ENCODE results near the gene SLCO2B1. TPM values are rescaled to one million over a fixed set of nuclear protein-coding genes. Genes with fewer than 3 reads are reported as not detected.

SLCO2B1 gene
- total RNA-seq, 1 donor from 2014 or later, result 0.18 TPM

GRCh38 chr11:75241906-75242644, 91.2 kb downstream of the SLCO2B1 start:
- intact Hi-C loops (cut with micrococcal nuclease), result loop anchor here (1.0 kb wide), 2 partner anchors 98 to 102 kb away; no protein-coding TSS in a partner anchor
- ChIA-PET POLR2A (no interaction called here), CTCF (interaction anchor here (1.0 to 3.3 kb wide), 8 partner anchors 9 to 312 kb away, joined by 3 to 29 read pairs (median 4); no protein-coding TSS in a partner anchor)
- Mint-ChIP-seq H3K36me3 (ENCODE audit: low read depth) (no peaks in the 10 kb centered on the region), H3K27me3 (peaks cover 44% of the 10 kb centered on the region), H3K9me3 (no peaks in the 10 kb centered on the region), H3K27ac (no peak overlapping the region), H3K4me3 (peak overlapping the region; percentile 73), H3K4me1 (peaks cover 10% of the 10 kb centered on the region)
- ATAC-seq (ENCODE audit: low read depth), result peak; percentile 29
- DNase-seq, result no peak
- TF ChIP-seq CTCF (IDR thresholded peaks at IDR 0.05), result no peak

- Mint-ChIP-seq H3K27me3 (peaks cover 36% of the 10 kb centered on the region), H3K9me3 (no peaks in the 10 kb centered on the region), H3K4me1 (peaks cover 10% of the 10 kb centered on the region), H3K27ac (no peak overlapping the region), H3K36me3 (ENCODE audit: low read depth) (no peaks in the 10 kb centered on the region), H3K4me3 (peak overlapping the region; percentile 73)
- DNase-seq (no peak), ATAC-seq (ENCODE audit: low read depth) (no peak)
- intact Hi-C loops (cut with micrococcal nuclease), result no loop called here
- TF ChIP-seq CTCF (IDR thresholded peaks at IDR 0.05), result no peak
- POLR2A ChIA-PET, result no interaction called here
- CTCF ChIA-PET, result interaction anchor here (1.0 to 3.3 kb wide), 5 partner anchors 8 to 313 kb away, joined by 4 to 29 read pairs (median 6); no protein-coding TSS in a partner anchor
These were observed 92.1 kb downstream of the SLCO2B1 start for GRCh38 chr11:75242722-75243600.

DNA sequence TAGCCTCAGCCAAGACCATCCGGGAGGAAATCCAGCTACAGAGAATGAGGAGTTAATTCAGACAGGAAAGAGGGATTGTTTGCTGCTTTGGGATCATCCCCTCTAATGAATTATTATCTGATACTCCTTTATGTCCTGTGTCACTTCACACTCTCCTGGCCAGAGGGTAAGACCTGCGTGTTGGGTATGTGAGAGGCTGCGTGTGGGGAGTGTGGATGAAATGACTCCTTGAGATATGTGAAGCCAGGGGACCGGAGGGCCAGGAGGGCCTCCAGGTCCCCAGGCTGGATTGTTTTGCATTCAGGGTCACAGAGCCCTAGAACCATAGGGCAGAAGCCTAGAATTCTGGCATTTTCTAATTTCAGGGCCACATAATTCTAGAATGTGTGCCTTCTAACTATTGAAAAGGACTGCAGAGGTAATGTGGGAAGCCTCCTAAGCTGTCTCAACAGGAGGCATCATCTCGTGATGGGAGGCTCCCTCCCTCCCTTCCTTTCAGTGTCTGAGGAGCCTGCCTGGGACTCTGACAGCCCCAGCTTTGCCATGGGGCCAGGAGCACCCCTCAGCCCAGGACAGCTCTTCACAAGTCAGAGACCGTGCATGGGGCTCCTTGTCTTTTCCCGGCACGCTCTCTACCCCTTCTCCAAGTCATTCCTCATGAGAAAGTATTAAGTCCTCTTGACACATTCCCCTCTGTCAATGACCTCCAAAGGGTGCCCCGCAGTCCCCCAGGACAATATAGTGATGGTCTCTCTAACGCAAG, 93.3 kb downstream of the SLCO2B1 start:
- ChIA-PET POLR2A (no interaction called here), CTCF (interaction anchor here (1.0 to 2.2 kb wide), 3 partner anchors 31 to 315 kb away, joined by 3 to 12 read pairs (median 3); no protein-coding TSS in a partner anchor)
- no peaks in the 10 kb centered on the region for H3K36me3 Mint-ChIP-seq (ENCODE audit: low read depth)
- peaks cover 33% of the 10 kb centered on the region for H3K27me3 Mint-ChIP-seq
- intact Hi-C loops (cut with micrococcal nuclease), result no loop called here
- no peak for DNase-seq
- no peak for TF ChIP-seq CTCF (IDR thresholded peaks at IDR 0.05)
- no peak overlapping the region for H3K27ac Mint-ChIP-seq
- H3K9me3 Mint-ChIP-seq, result no peaks in the 10 kb centered on the region
- peaks cover 10% of the 10 kb centered on the region for H3K4me1 Mint-ChIP-seq
- no peak for ATAC-seq (ENCODE audit: low read depth)
- no peak overlapping the region for H3K4me3 Mint-ChIP-seq

DNA sequence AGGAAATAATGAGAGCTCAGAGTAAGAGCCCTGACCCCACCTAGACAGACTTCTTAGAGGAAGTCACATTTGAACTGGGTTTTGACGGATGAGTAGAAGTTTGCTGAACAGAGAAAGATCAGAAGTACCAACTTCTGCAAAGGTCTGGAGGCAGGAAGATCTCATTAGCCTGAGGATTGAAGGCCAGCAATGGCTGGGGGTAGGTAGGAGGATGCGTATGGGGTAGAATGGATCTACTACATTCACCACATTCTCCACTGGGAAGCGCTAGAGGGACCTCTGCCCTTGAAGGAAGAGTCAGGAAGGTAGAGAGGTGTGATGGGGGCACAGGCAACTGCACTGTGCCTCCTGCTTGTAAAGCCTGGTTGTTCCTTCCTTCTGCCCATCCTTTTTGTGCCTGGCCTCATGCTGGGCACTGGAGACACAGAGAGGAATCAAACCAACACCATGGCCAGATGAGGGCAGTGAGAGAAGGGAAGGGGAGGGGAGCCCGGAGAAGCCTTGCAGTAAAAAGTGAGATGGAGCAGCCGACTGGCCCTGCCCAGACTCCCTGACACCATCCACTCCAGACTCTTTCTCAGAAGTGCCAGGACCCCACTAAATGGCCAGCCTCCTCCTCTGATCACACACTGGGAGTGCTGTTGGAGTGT, 94.6 kb downstream of the SLCO2B1 start:
- ATAC-seq (ENCODE audit: low read depth) (no peak), DNase-seq (no peak)
- Mint-ChIP-seq H3K9me3 (no peaks in the 10 kb centered on the region), H3K27ac (no peak overlapping the region), H3K36me3 (ENCODE audit: low read depth) (no peaks in the 10 kb centered on the region), H3K4me3 (no peak overlapping the region), H3K27me3 (peaks cover 34% of the 10 kb centered on the region), H3K4me1 (peaks cover 5% of the 10 kb centered on the region)
- ChIA-PET CTCF (interaction anchor here (1.0 to 2.2 kb wide), 2 partner anchors 30 to 105 kb away, joined by 3 to 12 read pairs; no protein-coding TSS in a partner anchor), POLR2A (no interaction called here)
- intact Hi-C loops (cut with micrococcal nuclease), result no loop called here
- no peak for TF ChIP-seq CTCF (IDR thresholded peaks at IDR 0.05)
